SU-DHL-6 (cell line): Measurements from ENCODE around the gene PIGT.

Source experiments
- EZH2phosphoT487 ChIP-seq: fragments of 200-600 bp; sonication (generic), shearing (Covaris generic); conservative IDR thresholded peaks from 2 replicates; pipeline ENCODE4 v1.6.1; 2018; ENCODE audit warnings: mild to moderate bottlenecking, antibody characterized with exemption, low read length, moderate library complexity, mixed read lengths
- TF ChIP-seq, protein P1 (sequence below): fragments of 200-600 bp; sonication (generic); IDR thresholded peaks from one replicate; pipeline ENCODE4 v1.5.1; 2017; ENCODE audit warnings: antibody characterized with exemption, mild to moderate bottlenecking, low read length, moderate library complexity; ENCODE audit not compliant: insufficient read depth, poor library complexity, severe bottlenecking

- TF ChIP-seq, protein P1, sequence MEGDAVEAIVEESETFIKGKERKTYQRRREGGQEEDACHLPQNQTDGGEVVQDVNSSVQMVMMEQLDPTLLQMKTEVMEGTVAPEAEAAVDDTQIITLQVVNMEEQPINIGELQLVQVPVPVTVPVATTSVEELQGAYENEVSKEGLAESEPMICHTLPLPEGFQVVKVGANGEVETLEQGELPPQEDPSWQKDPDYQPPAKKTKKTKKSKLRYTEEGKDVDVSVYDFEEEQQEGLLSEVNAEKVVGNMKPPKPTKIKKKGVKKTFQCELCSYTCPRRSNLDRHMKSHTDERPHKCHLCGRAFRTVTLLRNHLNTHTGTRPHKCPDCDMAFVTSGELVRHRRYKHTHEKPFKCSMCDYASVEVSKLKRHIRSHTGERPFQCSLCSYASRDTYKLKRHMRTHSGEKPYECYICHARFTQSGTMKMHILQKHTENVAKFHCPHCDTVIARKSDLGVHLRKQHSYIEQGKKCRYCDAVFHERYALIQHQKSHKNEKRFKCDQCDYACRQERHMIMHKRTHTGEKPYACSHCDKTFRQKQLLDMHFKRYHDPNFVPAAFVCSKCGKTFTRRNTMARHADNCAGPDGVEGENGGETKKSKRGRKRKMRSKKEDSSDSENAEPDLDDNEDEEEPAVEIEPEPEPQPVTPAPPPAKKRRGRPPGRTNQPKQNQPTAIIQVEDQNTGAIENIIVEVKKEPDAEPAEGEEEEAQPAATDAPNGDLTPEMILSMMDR: no peak
- TF ChIP-seq EZH2phosphoT487: no peak
Observed at GRCh38 chr20:45404438-45404837, 11.5 kb upstream of the PIGT start.
